Fibroblast of the conjunctiva (primary cell): ENCODE data around the gene PFKM.
A peak's percentile ranks its signal among the peaks of the same experiment; 100 is the strongest.

Experiments
- DNase-seq: peaks from one replicate; pipeline ENCODE4 v3.0.0-alpha.2; 2010; ENCODE audit warnings: low read depth

The PFKM gene

GRCh38 chr12:48187916-48188695, 68.9 kb downstream of the PFKM start:
- no peak for DNase-seq

GRCh38 chr12:48189331-48190125, 70.4 kb downstream of the PFKM start:
- peak; percentile 57 for DNase-seq

- no peak for DNase-seq
Measured at GRCh38 chr12:48191096-48191495, 71.9 kb downstream of the PFKM start.

DNA sequence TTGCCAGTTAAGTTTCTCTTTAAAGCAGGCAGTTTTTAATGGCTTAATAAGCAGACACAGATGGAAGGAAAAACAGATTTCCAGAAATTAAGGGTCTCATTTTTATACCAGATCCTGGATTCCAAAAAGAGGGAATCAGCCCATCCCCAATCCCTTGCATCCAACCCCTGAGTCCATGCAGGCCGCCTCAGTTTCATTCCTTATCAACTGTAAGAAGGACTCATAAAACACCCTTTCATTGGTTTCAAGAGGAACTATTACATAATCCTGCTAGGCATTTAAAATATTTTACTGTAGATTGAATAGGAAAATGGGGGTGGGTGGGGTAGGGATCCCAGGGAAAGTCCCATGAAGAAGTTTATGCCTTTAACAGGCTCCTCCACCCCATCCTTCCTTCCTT, 73.7 kb downstream of the PFKM start:
- DNase-seq = no peak

- no peak for DNase-seq
Measured at GRCh38 chr12:48193623-48194022, 74.5 kb downstream of the PFKM start.

DNA sequence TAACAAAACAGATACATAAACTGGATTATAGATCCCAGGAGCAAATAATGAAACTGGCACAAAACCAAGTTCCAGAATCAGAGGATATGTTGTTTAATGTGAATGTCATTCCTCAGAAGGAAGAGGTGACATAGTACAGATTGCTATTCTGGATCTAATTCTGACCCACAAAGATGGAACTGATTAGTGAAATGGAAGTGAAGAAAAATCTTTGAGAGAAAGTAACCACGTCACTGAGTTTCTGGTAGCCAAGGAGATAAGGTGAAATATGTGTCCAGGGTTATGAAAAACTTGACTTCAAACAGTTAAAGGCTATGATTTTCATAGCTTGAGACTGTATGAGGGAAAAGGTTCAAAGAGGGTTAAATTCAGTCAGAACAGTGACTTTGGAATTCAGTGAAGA, 75.6 kb downstream of the PFKM start:
- DNase-seq = no peak
